Astrocyte (in vitro differentiated cells and primary cell): ENCODE measurements around the gene ADARB2. TPM values are rescaled to one million over a fixed set of nuclear protein-coding genes. Genes with fewer than 3 reads are reported as not detected.

ENCODE experiments used
- DNase-seq: peaks from one replicate; pipeline ENCODE4 v3.0.0-alpha.2; 2010; ENCODE audit warnings: low read depth
- FAIRE-seq: peaks from 2 replicates; lab custom pipeline; 2011; peaks lifted over from hg19 to GRCh38; lab: Jason Lieb, UNC
- H2AFZ ChIP-seq: 2 replicates; pipeline ENCODE4 v1.6.0; 2012; ENCODE audit warnings: low read depth, low read length, inconsistent platforms
- H3K27ac ChIP-seq: 2 replicates; pipeline ENCODE4 v1.5.1; 2011; ENCODE audit warnings: low read depth, low read length, inconsistent platforms
- H3K27me3 ChIP-seq: 2 replicates; pipeline ENCODE4 v1.6.0; 2011; ENCODE audit warnings: low read length, inconsistent platforms; ENCODE audit not compliant: insufficient read depth
- H3K36me3 ChIP-seq: 2 replicates; pipeline ENCODE4 v1.5.1; 2011; ENCODE audit warnings: low read length, inconsistent platforms; ENCODE audit not compliant: insufficient read depth
- H3K4me1 ChIP-seq: 2 replicates; pipeline ENCODE4 v1.5.1; 2011; ENCODE audit warnings: low read length, inconsistent platforms; ENCODE audit not compliant: insufficient read depth
- H3K4me2 ChIP-seq: 2 replicates; pipeline ENCODE4 v1.6.0; 2012; ENCODE audit warnings: low read length, inconsistent platforms
- H3K4me3 ChIP-seq: 2 replicates; pipeline ENCODE4 v1.5.1; 2011; ENCODE audit warnings: low read depth, mild to moderate bottlenecking, low read length, inconsistent platforms; ENCODE audit not compliant: insufficient read depth
- H3K79me2 ChIP-seq: 2 replicates; pipeline ENCODE4 v1.6.0; 2012; ENCODE audit warnings: mild to moderate bottlenecking, low read length, inconsistent platforms; ENCODE audit not compliant: insufficient read depth
- H3K9ac ChIP-seq: 2 replicates; pipeline ENCODE4 v1.6.0; 2012; ENCODE audit warnings: mild to moderate bottlenecking, low read length, inconsistent platforms
- H3K9me3 ChIP-seq: 2 replicates; pipeline ENCODE4 v1.5.1; 2012; ENCODE audit warnings: low read depth, mild to moderate bottlenecking, low read length, inconsistent platforms; ENCODE audit not compliant: insufficient read depth
- H4K20me1 ChIP-seq: 2 replicates; pipeline ENCODE4 v1.6.0; 2012; ENCODE audit warnings: low read length, inconsistent platforms; ENCODE audit not compliant: insufficient read depth
- H3K27ac Mint-ChIP-seq: one replicate; pipeline ENCODE4 v1.8.0; 2021; ENCODE audit warnings: mild to moderate bottlenecking, mixed read lengths; ENCODE audit not compliant: unreplicated experiment
- H3K27me3 Mint-ChIP-seq: one replicate; pipeline ENCODE4 v1.8.0; 2021; ENCODE audit warnings: low read depth, mixed read lengths; ENCODE audit not compliant: unreplicated experiment
- H3K36me3 Mint-ChIP-seq: one replicate; pipeline ENCODE4 v1.8.0; 2021; ENCODE audit warnings: low read depth, mixed read lengths; ENCODE audit not compliant: unreplicated experiment
- H3K4me1 Mint-ChIP-seq: one replicate; pipeline ENCODE4 v1.8.0; 2021; ENCODE audit warnings: low read depth, mixed read lengths; ENCODE audit not compliant: unreplicated experiment
- H3K4me3 Mint-ChIP-seq: one replicate; pipeline ENCODE4 v1.8.0; 2021; ENCODE audit warnings: mild to moderate bottlenecking, moderate library complexity, mixed read lengths; ENCODE audit not compliant: unreplicated experiment
- H3K9me3 Mint-ChIP-seq: one replicate; pipeline ENCODE4 v1.8.0; 2021; ENCODE audit warnings: mild to moderate bottlenecking, mixed read lengths; ENCODE audit not compliant: unreplicated experiment
- CTCF ChIP-seq: IDR thresholded peaks from 2 replicates; pipeline ENCODE4 v1.5.1; 2011; ENCODE audit warnings: low read depth, mild to moderate bottlenecking, inconsistent platforms, low read length, moderate library complexity; ENCODE audit not compliant: insufficient read depth
- EZH2 ChIP-seq: IDR thresholded peaks from 2 replicates; pipeline ENCODE4 v1.6.1; 2012; ENCODE audit warnings: mild to moderate bottlenecking, low read length, inconsistent platforms; ENCODE audit not compliant: insufficient read depth
- total RNA-seq: library from RNA; stranded (reverse); gene quantifications from 2 replicates; pipeline ENCODE4 v1.2.1, GENCODE V29; 2021

Gene ADARB2
- total RNA-seq, 1 donor from 2014 or later = 0.18 TPM

GRCh38 chr10:1209355-1209979 lies 527.9 kb downstream of the ADARB2 start:
- Histone ChIP-seq H3K27me3 (no peaks in the 10 kb centered on the region), H3K9me3 (peaks cover 5% of the 10 kb centered on the region)
- no peak for TF ChIP-seq EZH2
- TF ChIP-seq CTCF = no peak

GRCh38 chr10:1208366-1209311 lies 528.7 kb downstream of the ADARB2 start:
- Histone ChIP-seq H3K4me3 (no peak overlapping the region), H3K4me2 (no peak overlapping the region), H3K9me3 (peaks cover 5% of the 10 kb centered on the region), H3K27ac (no peak overlapping the region), H4K20me1 (no peaks in the 10 kb centered on the region), H3K9ac (no peak overlapping the region), H3K4me1 (no peaks in the 10 kb centered on the region), H3K79me2 (no peaks in the 10 kb centered on the region), H2AFZ (no peak overlapping the region), H3K27me3 (no peaks in the 10 kb centered on the region), H3K36me3 (no peaks in the 10 kb centered on the region)
- TF ChIP-seq EZH2 = no peak
- TF ChIP-seq CTCF = no peak
- Mint-ChIP-seq H3K36me3 (no peaks in the 10 kb centered on the region), H3K4me1 (no peaks in the 10 kb centered on the region), H3K9me3 (no peaks in the 10 kb centered on the region), H3K27me3 (peaks cover 43% of the 10 kb centered on the region), H3K4me3 (no peak overlapping the region), H3K27ac (no peak overlapping the region)
- FAIRE-seq (no peak), DNase-seq (no peak)

More at GRCh38 chr10:1209355-1209979, 527.9 kb downstream of the ADARB2 start:
- Mint-ChIP-seq H3K4me3 (no peak overlapping the region), H3K27ac (no peak overlapping the region), H3K4me1 (no peaks in the 10 kb centered on the region), H3K9me3 (no peaks in the 10 kb centered on the region), H3K27me3 (peaks cover 39% of the 10 kb centered on the region), H3K36me3 (no peaks in the 10 kb centered on the region)
- no peaks in the 10 kb centered on the region for H3K36me3 ChIP-seq
- H3K4me1 ChIP-seq = no peaks in the 10 kb centered on the region
- no peak overlapping the region for H3K4me2 ChIP-seq
- no peaks in the 10 kb centered on the region for H3K79me2 ChIP-seq
- no peak for DNase-seq
- no peak for FAIRE-seq
- H3K4me3 ChIP-seq = no peak overlapping the region
- no peak overlapping the region for H2AFZ ChIP-seq
- no peaks in the 10 kb centered on the region for H4K20me1 ChIP-seq
- no peak overlapping the region for H3K27ac ChIP-seq
- H3K9ac ChIP-seq = no peak overlapping the region
